COLO668 (cell line): ENCODE measurements around the gene SHISA7.

Experiments used
- DNase-seq: peaks from one replicate; lab custom pipeline; 2025; ENCODE audit not compliant: unreplicated experiment; lab: John Stamatoyannopoulos, UW

Gene SHISA7

GRCh38 chr19:55464039-55464661 is 21.1 kb upstream of the SHISA7 start:
- no peak for DNase-seq

- DNase-seq, result no peak
Observed at GRCh38 chr19:55463583-55464031, 20.5 kb upstream of the SHISA7 start.

- DNase-seq, result no peak
Observed at GRCh38 chr19:55462722-55463121, 19.6 kb upstream of the SHISA7 start.

- DNase-seq, result peak; percentile 16
Observed at GRCh38 chr19:55461974-55462626, 19.0 kb upstream of the SHISA7 start.

DNA sequence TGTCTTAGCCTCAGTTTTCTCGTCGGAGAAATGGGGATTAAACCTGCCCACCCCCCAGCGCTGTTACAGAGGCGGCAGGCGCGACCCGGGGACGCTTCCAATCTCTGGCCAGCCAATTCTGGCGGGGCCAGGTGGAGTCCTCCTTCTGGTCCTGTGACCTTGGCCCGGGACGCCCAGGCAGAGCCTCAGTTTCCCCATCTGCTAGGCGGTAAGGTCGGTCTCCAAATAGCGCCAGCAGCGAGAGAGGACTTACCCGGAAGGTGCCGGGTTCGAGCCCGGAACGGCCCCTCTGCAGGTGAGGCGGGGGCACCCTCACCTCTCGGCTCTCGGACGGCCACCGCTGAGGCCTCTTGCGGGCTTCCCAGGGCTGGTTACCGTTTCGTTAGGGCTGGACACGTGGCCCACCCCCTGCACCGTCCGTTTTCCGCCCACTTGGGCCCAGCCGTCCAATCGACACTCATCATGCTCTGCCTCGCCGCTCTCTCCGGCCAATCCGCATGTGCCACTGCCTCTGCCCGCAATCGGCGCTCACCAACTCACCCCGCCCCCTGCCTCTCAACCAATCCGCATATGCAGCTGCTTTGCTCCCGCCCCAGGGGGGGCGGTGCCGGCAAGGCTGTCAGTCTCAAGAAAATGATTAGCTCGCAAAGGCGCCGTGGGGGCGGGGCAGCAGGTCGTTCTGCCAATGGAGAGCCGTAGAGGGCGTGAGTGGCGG is 18.3 kb upstream of the SHISA7 start, which contains the start of gene ISOC2:
Gene ISOC2, minus strand, starts transcription at position 384 of the 715 bp plus-strand sequence. CDS start 5,156 bp downstream, outside the sequence.
- peak; percentile 100 for DNase-seq

DNA sequence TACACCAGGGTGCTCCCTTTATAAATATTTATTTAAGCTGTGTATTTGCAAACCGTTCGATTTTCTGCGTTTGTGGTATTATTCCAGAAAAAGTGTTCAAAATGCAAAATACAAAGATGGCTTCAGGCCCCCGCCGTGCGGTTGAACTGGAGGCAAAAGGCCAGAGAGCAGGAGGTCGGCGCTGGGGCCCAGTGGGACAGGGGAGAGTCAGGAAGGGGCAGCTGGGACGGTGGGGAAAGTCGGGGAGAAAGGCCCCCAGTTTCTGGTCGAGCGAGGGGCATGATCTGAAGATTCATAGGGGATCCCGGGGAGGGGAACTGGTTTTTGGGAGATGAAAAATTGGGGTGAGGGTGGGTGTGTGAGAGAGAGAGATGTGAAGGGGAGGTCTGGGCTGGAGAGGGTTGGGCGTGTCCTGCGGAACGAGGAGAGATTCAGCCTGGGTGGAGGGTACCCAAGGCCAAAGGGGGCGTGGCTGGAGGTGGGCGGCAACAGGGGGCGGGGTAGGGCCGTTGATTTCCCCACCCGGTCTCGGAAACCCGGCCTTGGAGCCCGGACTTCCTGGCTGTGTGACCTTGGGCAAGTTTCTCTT is 17.7 kb upstream of the SHISA7 start:
- DNase-seq, result peak; percentile 68

- peak; percentile 15 for DNase-seq
Observed at GRCh38 chr19:55459950-55460657, 17.0 kb upstream of the SHISA7 start.

GRCh38 chr19:55459551-55459949 is 16.4 kb upstream of the SHISA7 start:
- DNase-seq, result no peak

GRCh38 chr19:55457683-55458457 is 14.8 kb upstream of the SHISA7 start:
- no peak for DNase-seq

DNA sequence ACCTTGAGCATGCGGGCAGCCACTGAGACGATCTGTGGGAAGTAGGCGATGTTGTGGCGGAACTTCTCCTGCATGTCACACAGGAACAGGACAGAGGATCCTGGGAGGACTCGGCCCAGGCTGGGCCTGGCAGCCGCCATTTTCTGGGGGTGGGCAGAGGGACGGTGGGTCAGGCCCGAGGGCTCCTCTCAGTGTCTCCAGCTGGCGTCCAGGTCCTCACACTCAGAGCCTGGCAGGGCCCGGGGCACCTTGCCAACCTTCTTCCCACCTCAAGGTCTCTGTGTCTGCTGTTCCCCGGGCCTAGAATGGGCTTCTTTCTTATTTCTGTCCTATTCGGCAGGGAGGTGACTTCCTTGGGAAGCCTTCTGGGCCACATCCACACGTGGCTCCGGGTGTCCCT is 13.2 kb upstream of the SHISA7 start:
- DNase-seq, result no peak

GRCh38 chr19:55455576-55456235 is 12.6 kb upstream of the SHISA7 start:
- no peak for DNase-seq

DNA sequence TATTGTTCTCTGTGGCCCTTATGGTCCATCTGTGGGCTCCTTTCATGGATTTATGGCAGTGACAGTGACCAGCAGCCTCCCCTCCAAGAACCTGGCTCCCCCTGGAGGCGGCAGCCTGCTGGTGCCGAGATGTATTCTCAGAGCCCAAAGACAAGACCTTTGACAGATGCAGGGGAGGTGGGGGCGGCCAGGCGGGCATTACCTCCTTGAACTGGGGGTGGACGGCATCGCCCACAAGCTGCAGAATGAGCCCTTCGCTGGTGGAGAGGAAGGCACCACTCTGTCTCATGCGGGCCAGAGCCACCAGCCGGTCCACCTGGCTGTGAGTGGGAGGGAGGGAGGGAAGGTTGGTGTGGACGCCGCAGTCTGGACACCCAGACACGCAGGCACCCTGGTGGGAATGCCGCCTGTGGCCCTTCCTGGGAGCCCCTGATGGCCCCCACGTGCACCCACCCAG is 11.7 kb upstream of the SHISA7 start:
- peak; percentile 37 for DNase-seq

GRCh38 chr19:55453511-55454260 is 10.6 kb upstream of the SHISA7 start:
- no peak for DNase-seq

DNA sequence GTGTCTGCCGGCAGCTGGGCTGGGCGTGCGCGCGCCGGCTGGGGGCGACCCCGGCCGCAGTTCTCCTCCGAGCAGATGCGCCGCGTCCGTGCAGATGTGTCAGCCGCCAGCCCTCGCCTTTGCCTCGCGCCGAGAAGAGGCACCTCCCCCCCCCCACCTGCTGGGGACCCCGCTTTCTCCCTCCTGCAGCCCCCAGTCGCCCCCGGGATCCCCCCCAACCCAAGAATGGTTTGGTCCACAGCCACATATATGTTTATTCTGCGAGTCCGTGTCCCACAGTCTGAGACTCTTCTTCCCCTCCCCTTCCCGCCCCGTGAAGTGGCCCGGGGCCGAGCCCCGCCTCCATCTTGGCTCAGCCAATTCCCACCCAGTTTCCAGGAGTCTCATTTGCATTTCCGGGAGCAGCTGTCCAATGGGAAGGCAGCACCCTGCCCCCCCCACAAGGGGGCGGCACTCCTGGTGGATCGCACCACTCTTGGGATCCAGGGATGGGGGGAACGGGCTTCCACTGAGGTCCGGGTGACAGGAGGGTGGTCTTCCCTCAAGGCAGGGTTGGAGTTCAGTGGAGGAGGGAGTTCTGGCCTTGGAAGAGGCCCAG is 9.7 kb upstream of the SHISA7 start:
- peak; percentile 12 for DNase-seq

- DNase-seq, result peak; percentile 10
Observed at GRCh38 chr19:55451965-55452748, 9.1 kb upstream of the SHISA7 start.

GRCh38 chr19:55451163-55451964 is 8.3 kb upstream of the SHISA7 start:
- DNase-seq, result no peak

DNA sequence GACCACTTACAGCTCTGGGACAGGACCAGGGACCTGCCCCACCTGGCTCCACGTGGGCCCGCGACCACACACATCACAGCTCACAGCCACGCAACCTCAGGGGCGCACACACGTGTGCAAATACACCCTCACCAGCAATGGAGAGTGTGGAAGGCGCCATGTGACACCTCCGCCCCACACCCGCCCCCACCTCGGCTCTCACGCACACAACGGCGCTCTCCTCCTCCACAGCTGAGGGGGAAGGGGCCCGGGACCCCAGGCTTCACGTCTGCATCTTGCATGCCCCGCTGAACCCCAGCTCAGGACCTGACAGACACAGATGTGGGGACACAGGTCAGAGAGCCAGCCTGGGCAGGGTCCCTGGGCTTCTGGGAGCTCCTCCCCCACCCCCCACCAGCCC is 6.4 kb upstream of the SHISA7 start:
- no peak for DNase-seq
